ENCODE results near the gene PHLDB2. TPM values are rescaled to one million over a fixed set of nuclear protein-coding genes. Genes with fewer than 3 reads are reported as not detected.

PHLDB2 gene
- total and polyA plus RNA-seq, 2 of the 4 experiments (the other 2 are of a cell fraction): 10.6 to 28.7 TPM

DNA sequence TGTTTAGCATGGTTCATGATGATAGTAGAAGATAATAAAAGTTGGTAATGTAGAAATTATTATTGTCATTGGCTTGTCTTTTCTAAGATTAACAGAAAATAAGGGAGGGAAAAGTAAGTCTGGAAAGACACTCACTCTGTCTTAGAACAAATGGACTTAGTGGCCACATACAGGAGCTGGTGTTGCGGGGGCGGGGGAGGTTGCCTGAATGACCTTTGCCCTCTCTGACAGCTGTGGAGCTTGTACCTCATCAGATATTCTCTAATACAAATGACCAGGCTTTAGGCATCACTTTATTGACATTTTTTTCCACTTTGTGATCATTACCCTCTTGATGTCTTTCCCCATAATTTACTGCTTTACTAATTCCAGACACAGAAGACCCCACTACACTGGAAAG is 145.6 kb downstream of the PHLDB2 start:
- H4K8ac ChIP-seq (ENCODE audit: low read depth in 2 of 2, low read length in 2 of 2): no peak overlapping the region
- H2BK5ac ChIP-seq (ENCODE audit: low read depth, low read length, poor library complexity, severe bottlenecking): no peak overlapping the region
- no peak overlapping the region for H3K23ac ChIP-seq (ENCODE audit: low read depth, low read length)
- ChIA-PET POLR2A (ENCODE audit: unreplicated experiment) (no interaction called here), CTCF (no interaction called here)
- H3K4me3 ChIP-seq (ENCODE audit: insufficient read depth, low read depth, low read length): no peak overlapping the region
- H3K14ac ChIP-seq (replicated peaks; ENCODE audit: low read depth, low read length): no peak overlapping the region
- H2AFZ ChIP-seq (replicated peaks; ENCODE audit: low read length, poor library complexity): no peak overlapping the region
- dilution Hi-C loops (cut with HindIII; ENCODE audit: low sequenced_read_pairs, unreplicated experiment): no loop called here
- no peak for DNase-seq
- H2AK5ac ChIP-seq (ENCODE audit: low read depth, low read length): no peak overlapping the region
- TF ChIP-seq MXI1 (IDR thresholded peaks at IDR 0.05; ENCODE audit: borderline replicate concordance, low read depth, low read length) (no peak), ELK1 (IDR thresholded peaks at IDR 0.05; ENCODE audit: borderline replicate concordance, low read depth, low read length) (no peak), CEBPB (IDR thresholded peaks at IDR 0.05; ENCODE audit: low read depth, low read length) (no peak), NFE2L2 (IDR thresholded peaks at IDR 0.05; ENCODE audit: low read depth, low read length) (no peak), CHD1 (IDR thresholded peaks at IDR 0.05; ENCODE audit: low read depth, low read length) (no peak)
- TF ChIP-seq, protein P1, sequence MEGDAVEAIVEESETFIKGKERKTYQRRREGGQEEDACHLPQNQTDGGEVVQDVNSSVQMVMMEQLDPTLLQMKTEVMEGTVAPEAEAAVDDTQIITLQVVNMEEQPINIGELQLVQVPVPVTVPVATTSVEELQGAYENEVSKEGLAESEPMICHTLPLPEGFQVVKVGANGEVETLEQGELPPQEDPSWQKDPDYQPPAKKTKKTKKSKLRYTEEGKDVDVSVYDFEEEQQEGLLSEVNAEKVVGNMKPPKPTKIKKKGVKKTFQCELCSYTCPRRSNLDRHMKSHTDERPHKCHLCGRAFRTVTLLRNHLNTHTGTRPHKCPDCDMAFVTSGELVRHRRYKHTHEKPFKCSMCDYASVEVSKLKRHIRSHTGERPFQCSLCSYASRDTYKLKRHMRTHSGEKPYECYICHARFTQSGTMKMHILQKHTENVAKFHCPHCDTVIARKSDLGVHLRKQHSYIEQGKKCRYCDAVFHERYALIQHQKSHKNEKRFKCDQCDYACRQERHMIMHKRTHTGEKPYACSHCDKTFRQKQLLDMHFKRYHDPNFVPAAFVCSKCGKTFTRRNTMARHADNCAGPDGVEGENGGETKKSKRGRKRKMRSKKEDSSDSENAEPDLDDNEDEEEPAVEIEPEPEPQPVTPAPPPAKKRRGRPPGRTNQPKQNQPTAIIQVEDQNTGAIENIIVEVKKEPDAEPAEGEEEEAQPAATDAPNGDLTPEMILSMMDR (conservative IDR thresholded peaks at IDR 0.05; ENCODE audit: low read depth, low read length): no peak
- H4K91ac ChIP-seq (ENCODE audit: insufficient read depth, low read depth, low read length): no peak overlapping the region
- no CpG with 5 or more reads among the region's 2 CpGs for WGBS, 2 experiments (ENCODE audit: extremely low coverage in 2 of 2, insufficient read length in 1 of 2)
- H4K5ac ChIP-seq (ENCODE audit: low read depth, low read length): no peak overlapping the region
- H2BK120ac ChIP-seq (ENCODE audit: low read depth, low read length): no peak overlapping the region
- no peak for ATAC-seq (ENCODE audit: low read depth)
- no peaks in the 10 kb centered on the region for H3K27me3 ChIP-seq (ENCODE audit: control insufficient read depth, insufficient read depth, low read length)
- H2AK9ac ChIP-seq (replicated peaks; ENCODE audit: low read depth, low read length, poor library complexity): no peak overlapping the region
- H3K36me3 ChIP-seq (ENCODE audit: control insufficient read depth, insufficient read depth, low read length): no peaks in the 10 kb centered on the region
- no peak overlapping the region for H2BK15ac ChIP-seq (ENCODE audit: low read depth, low read length)
- H4K20me1 ChIP-seq (ENCODE audit: insufficient read depth, low read length): no peaks in the 10 kb centered on the region
- no peak overlapping the region for H3K4ac ChIP-seq (ENCODE audit: low read depth, low read length)
- peaks cover 8% of the 10 kb centered on the region for H3K4me1 ChIP-seq (ENCODE audit: control insufficient read depth, insufficient read depth, low read length)
- H2BK20ac ChIP-seq (ENCODE audit: low read depth, low read length): no peak overlapping the region
- H3K18ac ChIP-seq (ENCODE audit: low read depth, low read length): no peak overlapping the region
- H3K4me2 ChIP-seq (ENCODE audit: low read depth, low read length): no peak overlapping the region
- in situ Hi-C loops (cut with MboI; ENCODE audit: low sequenced_read_pairs): no loop called here
- no peaks in the 10 kb centered on the region for H3K9me3 ChIP-seq (ENCODE audit: control insufficient read depth, insufficient read depth, low read length)
- no peak overlapping the region for H3K27ac ChIP-seq (ENCODE audit: insufficient read depth, low read length)
- H3K9me1 ChIP-seq (ENCODE audit: insufficient read depth, low read length): peaks cover 6% of the 10 kb centered on the region
- no TSS peak for BruUV-seq (replicated peaks)
- H3K56ac ChIP-seq (ENCODE audit: extremely low read depth, insufficient read depth, low read length): no peak overlapping the region
- intact Hi-C loops (cut with micrococcal nuclease): no loop called here
- no peak overlapping the region for H3K9ac ChIP-seq (ENCODE audit: low read depth, low read length)
- H3K79me1 ChIP-seq (ENCODE audit: low read depth in 1 of 2, low read length in 2 of 2): no peaks in the 10 kb centered on the region

All from IMR-90 (cell line).